ENCODE measurements around the gene TSEN54. TPM values are rescaled to one million over a fixed set of nuclear protein-coding genes. Genes with fewer than 3 reads are reported as not detected.
"Not testable (repeated sequence)": the region's sequence is repeated elsewhere in the genome, so short reads cannot be mapped to it uniquely, and the experiment has no call there.

Gene TSEN54
- total RNA-seq, 1 donor from 2014 or later: 16.0 TPM

DNA sequence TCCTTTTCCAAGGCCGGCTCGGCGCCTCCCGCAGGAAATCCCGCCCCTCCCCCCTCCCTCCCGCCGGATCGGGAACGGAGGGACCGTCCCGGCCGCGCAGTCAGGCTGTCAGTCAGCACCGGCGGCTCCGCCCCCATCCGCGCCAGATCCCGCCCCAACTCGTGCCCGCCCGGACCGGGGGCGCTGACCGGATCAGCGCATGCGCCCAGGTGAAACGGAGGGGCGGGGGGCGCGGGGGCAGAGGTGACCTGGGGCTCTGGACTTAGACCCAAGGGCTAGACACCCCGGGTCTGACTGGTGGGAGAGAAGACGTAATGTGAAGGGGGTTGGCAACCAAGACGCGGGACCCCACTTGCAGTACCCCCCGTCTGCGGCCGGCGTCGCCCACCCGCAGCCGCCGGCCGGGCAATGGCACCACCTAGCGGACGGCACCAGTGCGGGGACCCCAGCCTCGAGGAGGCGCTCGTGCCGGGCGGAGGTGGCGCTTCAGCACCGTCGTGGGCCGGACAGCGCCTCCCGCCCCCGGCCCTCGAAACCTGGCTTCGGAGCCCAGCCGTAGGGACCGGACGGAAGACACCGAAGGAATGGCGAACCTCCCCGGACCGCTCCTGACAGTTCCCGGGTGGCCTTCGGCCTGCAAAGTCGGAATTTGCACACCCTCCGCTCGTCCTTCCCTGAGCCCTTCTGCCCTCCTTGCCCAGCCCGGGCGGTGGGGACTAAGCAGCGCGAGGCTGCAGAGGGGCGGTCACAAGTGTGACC, 653 bp upstream of the TSEN54 start, which contains the start of gene CASKIN2:
Gene CASKIN2, minus strand, starts transcription at position 42 of the 759 bp plus-strand sequence. CDS start 1,733 bp downstream, outside the sequence.
- DNase-seq (ENCODE audit: extremely low read depth, low read depth, low spot score): peak; percentile 27

DNA sequence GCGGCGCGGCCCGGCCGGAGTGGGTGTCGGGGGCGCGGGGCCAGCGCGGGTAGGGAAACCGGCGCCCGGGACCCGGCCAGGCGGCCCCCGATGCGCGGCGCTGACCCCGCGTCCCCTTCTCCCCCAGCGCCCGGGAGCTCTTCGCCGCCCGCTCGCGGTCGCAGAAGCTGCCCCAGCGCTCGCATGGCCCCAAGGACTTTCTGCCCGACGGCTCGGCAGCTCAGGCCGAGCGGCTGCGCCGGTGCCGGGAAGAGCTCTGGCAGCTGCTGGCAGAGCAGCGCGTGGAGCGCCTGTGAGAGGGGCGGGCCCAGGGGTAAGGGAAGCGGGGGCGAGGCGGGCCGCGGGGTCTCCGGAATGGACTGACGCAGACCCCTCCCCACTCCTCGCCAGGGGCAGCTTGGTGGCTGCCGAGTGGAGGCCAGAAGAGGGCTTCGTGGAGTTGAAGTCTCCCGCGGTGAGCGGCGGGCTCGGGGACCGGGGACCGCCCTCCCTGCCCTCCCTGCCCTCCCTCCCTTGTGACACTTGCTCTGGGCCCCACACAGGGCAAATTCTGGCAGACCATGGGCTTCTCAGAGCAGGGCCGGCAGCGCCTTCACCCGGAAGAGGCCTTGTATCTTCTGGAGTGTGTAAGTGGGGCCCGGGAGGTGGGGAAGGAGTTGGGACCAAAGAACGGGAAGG, 430 bp downstream of the TSEN54 start:
- no peak for DNase-seq (ENCODE audit: extremely low read depth, low read depth, low spot score)

DNA sequence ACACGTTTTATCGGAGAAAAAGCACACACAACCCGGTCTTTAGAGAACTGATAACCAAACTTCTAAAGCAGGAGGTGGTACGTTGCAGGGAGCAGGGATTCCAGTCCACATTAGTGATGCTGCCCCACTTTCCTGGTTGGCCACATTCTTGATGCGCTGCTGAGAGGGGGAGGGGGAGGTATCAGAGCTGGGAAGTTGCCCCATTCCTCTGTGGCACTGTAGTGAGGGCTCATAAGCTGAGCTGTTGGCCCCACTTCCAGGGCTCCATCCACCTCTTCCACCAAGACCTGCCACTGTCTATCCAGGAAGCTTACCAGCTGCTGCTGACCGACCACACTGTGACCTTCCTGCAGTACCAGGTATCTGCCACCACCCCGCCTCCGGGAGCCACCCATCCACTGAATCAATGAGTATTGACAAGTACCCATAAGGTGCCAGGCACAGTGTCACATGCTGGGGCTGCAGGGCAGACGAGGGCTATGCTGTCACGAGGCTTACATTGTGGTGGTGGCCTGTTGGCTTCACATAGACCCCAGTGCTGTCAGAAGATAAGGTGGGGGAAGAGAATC, 1.1 kb downstream of the TSEN54 start:
- DNase-seq (ENCODE audit: extremely low read depth, low read depth, low spot score): no peak

DNA sequence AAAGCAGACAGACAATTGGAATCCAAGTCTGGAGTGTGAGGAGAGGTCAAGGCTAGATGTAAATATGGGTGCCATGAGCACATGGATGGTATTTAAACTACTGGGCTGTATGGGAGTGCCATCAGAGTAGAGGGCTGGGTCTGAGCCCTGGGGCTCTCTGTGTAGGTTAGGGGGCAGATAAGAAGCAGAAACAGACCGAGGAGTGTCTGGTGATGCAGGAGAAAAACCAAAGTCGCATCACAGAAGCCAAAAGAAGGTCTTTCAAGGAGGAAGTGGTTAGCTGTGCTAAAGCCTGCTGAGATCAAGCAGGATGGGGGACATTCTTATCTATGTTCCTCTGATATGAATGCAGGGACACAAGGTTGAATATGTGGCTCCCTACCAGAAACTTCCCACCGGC, 1.9 kb downstream of the TSEN54 start:
- no peak for DNase-seq (ENCODE audit: extremely low read depth, low read depth, low spot score)

DNA sequence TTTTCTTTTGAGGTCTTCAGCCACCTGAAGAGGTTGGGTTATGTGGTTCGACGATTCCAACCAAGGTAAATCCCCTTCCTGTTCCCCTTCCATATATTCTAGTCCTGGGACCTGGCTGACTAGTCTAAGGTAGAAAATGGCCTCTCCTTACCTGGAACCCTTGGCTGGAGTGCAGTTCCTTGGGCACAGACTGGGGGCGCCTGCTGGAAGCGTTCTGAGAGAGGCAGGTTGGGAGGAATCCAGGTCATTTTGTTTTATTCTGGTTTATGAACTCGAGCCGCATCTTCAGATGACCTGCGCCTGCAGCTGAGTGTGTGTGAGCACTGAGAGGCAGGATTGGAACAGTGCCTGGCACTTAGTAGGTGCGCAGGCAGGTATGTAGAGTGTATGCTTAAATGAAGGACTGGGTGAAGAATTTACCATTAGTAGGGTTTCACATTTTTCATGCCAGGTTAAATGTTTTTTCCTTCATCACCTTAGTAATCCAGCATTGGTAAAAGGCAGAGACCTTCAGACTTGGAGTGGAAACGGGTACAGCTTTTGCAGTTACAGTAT, 2.7 kb downstream of the TSEN54 start:
- no peak for DNase-seq (ENCODE audit: extremely low read depth, low read depth, low spot score)

DNA sequence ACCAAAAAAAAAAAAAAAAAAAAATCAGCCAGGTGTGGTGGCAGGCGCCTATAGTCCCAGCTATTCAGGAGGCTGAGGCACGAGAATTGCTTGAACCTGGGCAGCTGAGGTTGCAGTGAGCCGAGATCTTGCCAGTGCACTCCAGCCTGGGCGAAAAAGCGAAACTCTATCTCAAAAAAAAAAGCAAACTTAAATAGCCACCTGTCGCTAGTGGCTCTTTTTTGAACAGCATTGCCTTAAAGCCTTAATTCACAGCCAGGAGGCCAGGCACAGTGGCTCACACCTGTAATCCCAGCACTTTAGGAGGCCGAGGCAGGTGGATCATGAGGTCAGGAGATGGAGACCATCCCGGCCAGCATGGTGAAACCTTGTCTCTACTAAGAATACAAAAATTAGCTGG, 4.1 kb downstream of the TSEN54 start:
- not testable (repeated sequence) for DNase-seq (ENCODE audit: extremely low read depth, low read depth, low spot score)

DNA sequence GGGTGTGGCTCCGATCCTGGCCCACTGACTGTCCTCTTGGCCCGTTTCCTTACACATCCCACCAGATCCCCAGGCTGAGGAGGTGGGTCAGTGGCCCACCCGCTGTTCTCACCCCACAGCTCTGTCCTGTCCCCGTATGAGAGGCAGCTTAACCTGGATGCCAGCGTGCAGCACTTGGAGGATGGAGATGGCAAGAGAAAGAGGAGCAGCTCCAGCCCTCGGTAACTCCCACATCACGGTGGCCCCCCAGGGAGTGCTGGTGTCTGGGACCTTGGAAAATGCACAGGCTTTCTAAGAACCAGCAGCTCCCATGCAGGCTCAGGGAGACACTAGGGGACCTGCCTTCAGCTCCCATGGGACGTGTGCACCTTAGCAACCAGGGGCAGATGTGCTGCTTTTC, 5.0 kb downstream of the TSEN54 start:
- no peak for DNase-seq (ENCODE audit: extremely low read depth, low read depth, low spot score)

DNA sequence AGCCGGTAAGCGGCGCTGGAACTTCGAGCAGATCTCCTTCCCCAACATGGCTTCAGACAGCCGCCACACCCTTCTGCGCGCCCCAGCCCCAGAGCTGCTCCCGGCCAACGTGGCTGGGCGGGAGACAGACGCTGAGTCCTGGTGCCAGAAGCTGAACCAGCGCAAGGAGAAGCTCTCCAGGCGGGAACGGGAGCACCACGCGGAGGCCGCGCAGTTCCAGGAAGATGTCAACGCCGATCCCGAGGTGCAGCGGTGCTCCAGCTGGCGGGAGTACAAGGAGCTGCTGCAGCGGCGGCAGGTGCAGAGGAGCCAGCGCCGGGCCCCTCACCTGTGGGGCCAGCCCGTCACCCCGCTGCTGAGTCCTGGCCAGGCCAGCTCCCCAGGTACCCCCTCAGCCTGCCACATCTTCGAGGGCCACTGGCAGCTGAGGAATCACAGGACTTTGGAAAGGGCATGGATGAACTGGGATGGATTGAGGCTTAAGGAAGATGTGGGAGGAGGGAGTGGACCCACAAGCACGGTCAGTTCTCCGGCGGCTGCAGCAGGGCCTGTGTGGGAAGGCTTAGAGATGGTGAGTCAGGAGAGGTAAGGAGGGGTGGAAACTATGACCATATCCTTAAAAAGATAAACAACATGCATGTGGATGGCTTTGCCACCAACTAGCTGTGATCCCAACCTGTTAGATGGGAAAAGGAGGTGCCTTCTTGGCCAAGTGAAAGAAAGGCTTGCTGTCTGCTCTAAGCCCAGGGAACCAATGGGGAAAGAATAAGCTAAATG, 5.8 kb downstream of the TSEN54 start:
- no peak for DNase-seq (ENCODE audit: extremely low read depth, low read depth, low spot score)

DNA sequence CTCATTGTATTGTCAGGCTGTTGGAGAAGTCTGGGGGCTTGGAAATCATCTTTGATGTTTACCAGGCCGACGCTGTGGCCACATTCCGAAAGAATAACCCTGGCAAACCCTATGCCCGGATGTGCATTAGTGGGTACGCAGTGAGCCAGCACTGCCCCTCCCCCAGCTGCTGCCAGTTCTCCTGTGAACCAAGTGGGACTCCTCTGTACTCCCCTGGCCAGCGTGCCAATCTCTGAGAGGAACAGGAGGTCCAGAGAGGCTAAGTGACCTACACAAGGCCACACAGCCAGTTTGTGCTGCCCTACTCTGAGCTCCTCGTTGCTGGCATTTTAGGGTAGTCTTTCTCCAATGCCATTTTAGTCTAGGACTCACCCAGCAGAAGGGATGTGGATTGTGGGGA, 7.3 kb downstream of the TSEN54 start:
- no peak for DNase-seq (ENCODE audit: extremely low read depth, low read depth, low spot score)

DNA sequence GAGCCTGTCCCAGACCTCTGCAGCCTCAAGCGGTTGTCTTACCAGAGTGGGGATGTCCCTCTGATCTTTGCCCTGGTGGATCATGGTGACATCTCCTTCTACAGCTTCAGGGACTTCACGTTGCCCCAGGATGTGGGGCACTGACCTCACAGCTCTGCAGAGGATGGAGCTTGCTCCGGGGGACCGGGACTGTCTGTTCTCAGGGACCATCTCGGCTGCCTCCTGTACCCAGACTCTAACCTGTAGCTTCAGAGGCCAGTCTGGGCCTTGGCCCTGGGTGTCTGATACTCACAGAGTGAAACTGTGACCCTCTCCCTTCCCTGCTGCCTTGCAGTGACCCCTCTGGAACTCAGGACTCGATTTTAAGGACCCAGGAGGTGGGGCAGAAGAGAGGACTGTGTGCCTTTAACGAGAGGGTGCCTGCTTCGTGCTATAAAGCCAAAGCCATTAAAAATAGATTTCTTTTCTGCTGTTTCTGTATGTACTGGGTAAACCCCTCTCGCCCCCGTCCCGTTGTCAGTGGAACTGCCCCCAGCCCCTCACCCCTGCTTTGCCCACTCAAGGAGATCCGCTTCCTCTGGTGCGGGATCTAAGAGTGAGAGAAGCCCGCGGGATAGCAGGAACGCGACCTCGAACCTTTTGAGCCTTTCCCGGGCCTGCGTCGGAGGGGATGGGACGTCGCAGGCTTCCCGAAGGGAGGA, 8.1 kb downstream of the TSEN54 start:
- DNase-seq (ENCODE audit: extremely low read depth, low read depth, low spot score): no peak

DNA sequence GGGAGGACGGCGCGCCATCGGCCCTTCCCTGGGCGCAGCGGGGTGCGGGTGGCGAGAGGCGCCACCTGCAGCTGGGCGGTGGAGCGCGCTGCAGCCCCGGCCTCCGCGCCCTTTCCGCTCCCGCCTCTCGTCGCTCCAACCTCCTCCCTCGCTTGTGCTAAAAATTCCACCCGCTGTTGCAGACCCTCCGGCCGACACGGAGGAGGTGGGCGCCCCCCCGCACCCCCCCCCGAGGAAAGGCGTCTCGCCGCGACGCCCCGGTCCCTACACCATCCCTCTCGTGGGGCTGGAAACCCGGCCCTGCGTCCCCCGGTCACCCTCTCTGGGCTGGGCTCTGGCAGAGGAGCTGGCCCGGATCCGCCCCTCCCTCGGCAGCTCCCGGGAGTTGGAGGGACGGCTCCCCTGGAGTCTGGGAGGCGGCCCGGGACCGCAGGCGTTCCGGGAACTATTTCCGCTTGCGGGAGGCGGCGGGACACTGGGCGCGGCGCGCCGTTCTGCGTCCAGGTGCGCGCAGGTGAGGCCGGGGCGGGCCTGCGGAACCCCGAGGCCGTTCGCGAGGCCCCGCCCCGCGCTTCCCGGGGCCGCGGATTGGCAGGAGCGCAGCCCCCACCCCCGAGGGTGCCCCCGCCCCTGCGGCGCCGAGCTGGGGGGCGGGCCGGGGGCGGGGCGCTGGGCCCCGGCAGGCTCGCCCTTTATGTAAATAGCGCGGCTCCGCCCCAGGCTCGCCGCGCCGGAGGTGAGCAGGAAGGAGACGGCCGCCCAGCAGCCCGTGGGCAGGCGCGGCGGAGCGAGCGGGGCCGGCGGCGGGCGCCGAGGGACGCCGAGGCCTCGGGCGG, 8.9 kb downstream of the TSEN54 start, which contains the start of gene LLGL2:
Gene LLGL2, plus strand, starts transcription at position 728 of the 836 bp plus-strand sequence. CDS start 17,730 bp downstream, outside the sequence.
- DNase-seq (ENCODE audit: extremely low read depth, low read depth, low spot score): no peak

DNA sequence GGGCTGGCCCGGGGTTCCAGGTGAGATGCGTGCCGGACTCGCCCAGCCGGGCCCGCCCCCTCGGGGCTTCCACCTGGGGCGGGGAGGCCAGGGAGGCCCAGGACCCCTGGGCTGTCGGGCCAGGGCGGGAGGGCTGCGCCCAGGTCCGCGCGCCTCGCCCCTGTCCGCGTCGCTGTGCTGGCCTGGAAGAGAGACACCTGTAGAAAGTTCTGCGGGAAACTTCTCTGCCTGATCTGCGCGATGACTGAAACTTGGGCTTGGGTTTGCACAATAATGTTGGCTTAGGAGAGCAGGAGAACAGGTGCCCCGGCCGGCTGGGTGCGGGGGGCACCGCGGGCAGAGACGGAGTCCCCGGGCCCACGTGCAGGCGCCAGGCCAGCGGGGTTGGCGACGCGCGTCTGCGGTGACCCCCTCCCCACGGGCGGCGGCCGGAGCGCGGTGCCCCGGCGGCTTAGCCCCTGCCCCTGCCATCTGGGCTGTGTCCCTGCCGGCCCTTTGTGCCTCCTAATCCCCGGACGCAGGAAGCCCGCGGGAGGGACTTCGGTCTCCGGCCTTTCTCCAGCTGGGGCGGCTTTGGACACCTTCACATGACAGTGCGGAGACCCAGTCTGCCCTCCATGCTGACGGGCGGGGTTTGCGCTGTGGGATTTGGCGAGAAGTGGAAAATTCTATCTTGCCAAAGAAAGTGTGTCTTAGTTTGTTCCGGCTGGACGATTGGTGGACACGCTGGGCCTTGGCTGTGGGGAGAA, 9.7 kb downstream of the TSEN54 start:
- no peak for DNase-seq (ENCODE audit: extremely low read depth, low read depth, low spot score)

DNA sequence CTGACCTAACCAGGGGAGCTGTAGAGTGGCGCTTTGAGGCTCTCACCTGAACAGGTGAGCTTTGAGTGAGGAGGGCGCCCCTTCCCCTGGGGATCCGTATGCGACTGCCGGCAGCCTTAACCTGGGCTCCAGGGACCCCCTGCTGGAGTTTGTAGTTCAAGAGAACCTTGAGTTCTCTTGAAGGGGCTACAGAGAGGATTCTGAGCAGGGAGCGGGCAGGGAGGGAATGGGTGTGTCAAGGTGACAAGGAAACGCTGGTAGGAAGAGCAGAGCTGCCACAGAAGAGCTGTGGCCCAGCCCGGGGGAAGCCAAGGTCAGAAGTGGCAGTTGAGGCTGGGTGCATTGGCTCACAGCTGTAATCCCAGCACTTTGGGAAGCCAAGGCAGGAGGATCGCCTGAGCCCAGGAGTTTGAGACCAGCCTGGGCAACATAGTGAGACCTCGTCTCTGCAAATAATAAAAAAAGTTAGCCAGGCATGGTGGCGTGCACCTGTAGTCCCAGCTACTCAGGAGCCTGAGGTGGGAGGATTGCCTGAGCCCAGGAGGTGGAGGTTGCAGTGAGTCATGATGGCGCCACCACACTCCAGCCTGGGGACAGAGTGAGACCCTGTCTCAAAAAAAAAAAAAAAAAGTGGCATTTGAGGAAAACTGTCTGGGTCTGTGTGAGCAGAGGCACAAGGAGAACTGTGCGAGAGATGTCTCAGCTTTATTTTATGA, 10.4 kb downstream of the TSEN54 start:
- DNase-seq (ENCODE audit: extremely low read depth, low read depth, low spot score): no peak

DNA sequence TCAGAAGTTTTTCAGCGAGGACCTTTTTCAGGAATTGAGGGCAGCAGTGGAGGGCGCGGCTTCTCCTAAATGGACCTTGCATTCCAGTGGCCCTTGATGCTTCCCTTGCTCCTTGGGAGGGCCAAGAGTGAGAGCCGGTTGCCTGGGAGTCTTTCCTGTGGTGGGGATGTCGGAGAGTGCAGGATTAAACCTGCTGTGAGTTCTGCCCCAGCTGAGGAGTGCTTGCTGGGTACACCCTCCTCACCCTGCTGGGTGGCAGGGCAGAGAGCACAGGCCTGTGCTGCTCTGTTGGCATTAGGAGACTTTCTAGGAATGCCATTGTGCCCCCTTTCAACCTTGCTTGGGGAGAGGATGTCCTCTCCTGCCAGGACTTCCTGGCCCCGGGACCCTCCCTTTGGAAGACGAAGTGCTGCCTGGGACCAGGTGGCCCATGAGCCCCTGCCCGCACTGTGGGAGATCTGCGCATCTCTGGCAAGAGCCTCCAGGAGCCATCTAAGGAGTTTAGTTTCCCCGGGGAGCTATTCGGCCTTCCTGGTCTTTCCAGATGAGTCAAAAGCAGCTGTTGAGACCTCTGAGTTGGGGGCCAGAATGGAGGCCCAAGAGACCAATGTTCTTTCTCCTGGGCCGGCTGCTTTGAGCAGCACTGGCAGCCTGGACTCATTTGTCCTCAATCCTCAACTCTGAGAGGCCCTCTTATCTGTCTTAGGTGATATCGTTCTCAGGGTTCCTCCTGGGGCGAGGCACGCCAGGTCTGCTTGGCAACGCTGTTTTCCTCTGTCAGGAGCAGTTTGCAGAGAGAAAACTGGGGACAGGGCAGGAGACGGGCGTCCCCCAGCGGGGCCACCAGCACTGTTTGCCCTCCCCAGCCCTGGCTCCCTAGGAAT, 14.8 kb downstream of the TSEN54 start:
- no peak for DNase-seq (ENCODE audit: extremely low read depth, low read depth, low spot score)

DNA sequence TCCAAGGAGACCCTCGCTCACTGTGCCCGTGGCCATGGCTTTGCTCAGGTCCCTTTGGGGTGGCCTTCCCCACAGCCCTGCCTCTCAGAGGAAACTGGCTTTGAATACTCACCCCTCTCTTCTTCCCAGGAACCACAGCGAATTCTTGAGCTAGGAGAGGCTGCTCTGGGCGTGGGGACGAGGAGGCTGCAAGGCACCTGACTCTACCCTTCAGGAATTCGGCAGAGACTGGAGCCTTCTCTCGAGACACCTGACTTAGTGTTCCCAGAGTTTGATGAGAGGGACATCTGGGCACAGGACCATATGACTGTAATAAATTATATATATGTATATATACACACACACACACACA, 15.4 kb downstream of the TSEN54 start:
- no peak for DNase-seq (ENCODE audit: extremely low read depth, low read depth, low spot score)

DNA sequence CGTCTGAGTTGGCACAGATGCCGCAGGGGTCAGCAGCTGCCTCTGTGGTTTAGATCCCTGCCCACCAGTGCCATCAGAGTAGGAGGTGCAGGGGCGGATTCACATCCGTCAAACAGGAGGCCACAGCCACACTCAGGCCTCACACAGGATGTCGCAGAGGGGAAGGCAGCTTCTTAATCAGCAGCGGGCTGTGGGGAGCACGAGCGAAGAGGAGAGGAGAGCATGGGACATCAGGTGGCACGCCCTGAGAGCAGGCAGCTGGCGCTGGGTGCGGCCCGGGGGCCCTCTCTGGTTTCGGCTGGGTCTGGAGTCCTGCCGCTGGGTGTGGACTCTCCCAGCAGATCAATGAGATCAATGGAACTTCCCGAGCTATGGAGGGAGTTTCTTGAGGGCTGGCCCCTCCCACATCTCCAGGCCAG, 18.8 kb downstream of the TSEN54 start:
- no peak for DNase-seq (ENCODE audit: extremely low read depth, low read depth, low spot score)

DNA sequence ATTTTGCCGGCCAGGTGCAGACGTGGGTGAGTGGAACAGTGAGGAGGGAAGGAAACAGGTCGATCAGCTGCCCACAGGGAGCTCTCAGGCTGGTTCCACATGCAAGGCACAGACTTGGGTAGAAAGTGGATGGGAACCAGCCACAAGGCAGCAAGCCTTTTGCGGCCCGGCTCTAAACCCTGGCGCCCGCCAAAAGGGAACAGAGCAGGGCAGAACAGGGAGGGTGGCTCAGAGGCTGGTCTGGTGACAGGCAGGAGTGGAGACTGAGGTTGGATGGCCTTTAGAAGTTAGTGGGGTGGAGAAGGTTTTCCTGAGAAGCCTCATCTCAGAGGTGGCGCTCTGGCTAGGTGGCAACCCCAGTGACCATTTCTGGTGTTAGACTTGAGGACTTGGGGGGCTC, 19.5 kb downstream of the TSEN54 start:
- no peak for DNase-seq (ENCODE audit: extremely low read depth, low read depth, low spot score)
